CD4-positive, alpha-beta T cell treated with Interleukin-15 for 1 hour (primary cell): ENCODE measurements around the gene CKAP5.
A peak's percentile ranks its signal among the peaks of the same experiment; 100 is the strongest.
"Not testable (repeated sequence)": the region's sequence is repeated elsewhere in the genome, so short reads cannot be mapped to it uniquely, and the experiment has no call there.

Experiments used
- DNase-seq: peaks from one replicate; pipeline ENCODE4 v3.0.0-alpha.2; 2020

The CKAP5 gene

GRCh38 chr11:46725338-46726205, 120.5 kb downstream of the CKAP5 start:
- DNase-seq: no peak

GRCh38 chr11:46724088-46724487, 122.0 kb downstream of the CKAP5 start:
- DNase-seq: no peak

- DNase-seq: no peak
Measured at GRCh38 chr11:46723359-46723680, 122.8 kb downstream of the CKAP5 start.

GRCh38 chr11:46722566-46723358, 123.3 kb downstream of the CKAP5 start:
- DNase-seq: no peak

GRCh38 chr11:46721286-46721685, 124.8 kb downstream of the CKAP5 start:
- no peak for DNase-seq

GRCh38 chr11:46719543-46720218, 126.4 kb downstream of the CKAP5 start:
- no peak for DNase-seq

- no peak for DNase-seq
Measured at GRCh38 chr11:46719048-46719542, 127.0 kb downstream of the CKAP5 start, which contains the start of gene F2. Gene F2 (plus strand): TSS chr11:46719213. CDS start chr11:46719236, 23 bp downstream.

- no peak for DNase-seq
Measured at GRCh38 chr11:46718155-46719019, 127.7 kb downstream of the CKAP5 start.

- not testable (repeated sequence) for DNase-seq
Measured at GRCh38 chr11:46717825-46718154, 128.3 kb downstream of the CKAP5 start.

GRCh38 chr11:46712874-46713576, 133.1 kb downstream of the CKAP5 start:
- DNase-seq: no peak

- no peak for DNase-seq
Measured at GRCh38 chr11:46711303-46711702, 134.8 kb downstream of the CKAP5 start.

GRCh38 chr11:46710821-46711269, 135.2 kb downstream of the CKAP5 start:
- no peak for DNase-seq

GRCh38 chr11:46709351-46709750, 136.7 kb downstream of the CKAP5 start:
- DNase-seq: not testable (repeated sequence)

- no peak for DNase-seq
Measured at GRCh38 chr11:46706886-46707285, 139.2 kb downstream of the CKAP5 start.

GRCh38 chr11:46705070-46705688, 140.9 kb downstream of the CKAP5 start:
- no peak for DNase-seq

- no peak for DNase-seq
Measured at GRCh38 chr11:46701078-46701654, 144.9 kb downstream of the CKAP5 start.

GRCh38 chr11:46700241-46701077, 145.6 kb downstream of the CKAP5 start, which contains the start of the genes ARHGAP1 and ZNF408:
Gene ARHGAP1 (minus strand): TSS chr11:46700619. CDS start chr11:46696107, 4,512 bp downstream.
Gene ZNF408 (plus strand): TSS chr11:46701031. CDS start chr11:46701048, 17 bp downstream.
- DNase-seq: peak; percentile 98

- no peak for DNase-seq
Measured at GRCh38 chr11:46698597-46698996, 147.5 kb downstream of the CKAP5 start.

GRCh38 chr11:46697723-46698122, 148.4 kb downstream of the CKAP5 start:
- no peak for DNase-seq

GRCh38 chr11:46697303-46697702, 148.8 kb downstream of the CKAP5 start:
- DNase-seq: no peak
